IMR-90 (cell line): ENCODE measurements around the gene AKAP1. TPM values are rescaled to one million over a fixed set of nuclear protein-coding genes. Genes with fewer than 3 reads are reported as not detected.

ENCODE experiments used
- ATAC-seq: fragments of 200-7000 bp; cut with Tn5 transposase; 2 replicates; pipeline ENCODE4 v1.9.1; 2020; ENCODE audit warnings: low read depth, mild to moderate bottlenecking, moderate library complexity
- BruUV-seq: library from RNA; stranded (reverse); fragments of 400-500 nt; replicated peaks from 2 replicates; lab custom pipeline; 2021; lab: Mats Ljungman, UMichigan
- CTCF ChIA-PET: fragments of 300-600 bp; formaldehyde crosslinking; extraction: SDS; loops from one replicate; lab custom pipeline; 2021; ENCODE audit warnings: antibody characterized with exemption; lab: Yijun Ruan, JAX
- POLR2A ChIA-PET: fragments of 300-600 bp; sonication (Branson Sonifier 250); formaldehyde crosslinking; loops from one replicate; lab custom pipeline; 2022; ENCODE audit warnings: antibody characterized with exemption; ENCODE audit not compliant: unreplicated experiment; lab: Charles Lee
- DNase-seq: peaks from one replicate; pipeline ENCODE4 v3.0.0; 2013
- H2AFZ ChIP-seq: replicated peaks from 2 replicates; pipeline ENCODE3; 2013; ENCODE audit warnings: low read length, mild to moderate bottlenecking; ENCODE audit not compliant: poor library complexity
- H2AK5ac ChIP-seq: 2 replicates; pipeline ENCODE4 v1.6.1; 2013; ENCODE audit warnings: low read depth, low read length, inconsistent platforms
- H2AK9ac ChIP-seq: replicated peaks from 2 replicates; pipeline ENCODE3; 2013; ENCODE audit warnings: mild to moderate bottlenecking, low read depth, low read length, moderate library complexity; ENCODE audit not compliant: poor library complexity
- H2BK120ac ChIP-seq: 2 replicates; pipeline ENCODE4 v1.6.1; 2013; ENCODE audit warnings: low read depth, low read length, inconsistent platforms
- H2BK15ac ChIP-seq: 3 replicates; pipeline ENCODE4 v1.6.1; 2013; ENCODE audit warnings: low read depth, low read length, inconsistent platforms
- H2BK20ac ChIP-seq: 2 replicates; pipeline ENCODE4 v1.6.1; 2013; ENCODE audit warnings: low read depth, mild to moderate bottlenecking, inconsistent platforms, low read length, moderate library complexity
- H2BK5ac ChIP-seq: 2 replicates; pipeline ENCODE4 v1.6.1; 2013; ENCODE audit warnings: mild to moderate bottlenecking, low read depth, low read length, inconsistent platforms; ENCODE audit not compliant: poor library complexity, severe bottlenecking
- H3K14ac ChIP-seq: replicated peaks from 2 replicates; pipeline ENCODE4 v1.6.1; 2013; ENCODE audit warnings: low read depth, low read length, inconsistent platforms
- H3K18ac ChIP-seq: 2 replicates; pipeline ENCODE4 v1.6.1; 2013; ENCODE audit warnings: low read depth, low read length, control low read depth
- H3K23ac ChIP-seq: 2 replicates; pipeline ENCODE4 v1.6.1; 2013; ENCODE audit warnings: low read depth, low read length, inconsistent platforms
- H3K27ac ChIP-seq: 2 replicates; pipeline ENCODE4 v1.5.1; 2013; ENCODE audit warnings: mild to moderate bottlenecking, control low read depth, low read length; ENCODE audit not compliant: insufficient read depth
- H3K27me3 ChIP-seq: 2 replicates; pipeline ENCODE4 v1.6.1; 2013; ENCODE audit warnings: low read length; ENCODE audit not compliant: control insufficient read depth, insufficient read depth
- H3K36me3 ChIP-seq: 2 replicates; pipeline ENCODE4 v1.6.1; 2013; ENCODE audit warnings: low read length, mixed read lengths; ENCODE audit not compliant: control insufficient read depth, insufficient read depth
- H3K4ac ChIP-seq: 2 replicates; pipeline ENCODE4 v1.6.1; 2013; ENCODE audit warnings: low read depth, low read length, inconsistent platforms
- H3K4me1 ChIP-seq: 2 replicates; pipeline ENCODE4 v1.6.1; 2013; ENCODE audit warnings: low read length, mixed read lengths; ENCODE audit not compliant: control insufficient read depth, insufficient read depth
- H3K4me2 ChIP-seq: 2 replicates; pipeline ENCODE4 v1.6.1; 2013; ENCODE audit warnings: low read depth, mild to moderate bottlenecking, control low read depth, low read length, moderate library complexity
- H3K4me3 ChIP-seq: 2 replicates; pipeline ENCODE4 v1.5.1; 2013; ENCODE audit warnings: low read depth, mild to moderate bottlenecking, control low read depth, low read length, moderate library complexity; ENCODE audit not compliant: insufficient read depth
- H3K56ac ChIP-seq: 2 replicates; pipeline ENCODE4 v1.6.1; 2013; ENCODE audit warnings: low read length, inconsistent platforms; ENCODE audit not compliant: insufficient read depth; ENCODE audit errors: extremely low read depth
- H3K79me1 ChIP-seq, 2 experiments: 2 replicates each; pipeline ENCODE4 v1.6.1; 2013; ENCODE audit warnings: low read length in 2 of 2, inconsistent platforms in 1 of 2, low read depth in 1 of 2
- H3K9ac ChIP-seq: 2 replicates; pipeline ENCODE4 v1.6.1; 2013; ENCODE audit warnings: low read depth, low read length, control low read depth
- H3K9me1 ChIP-seq: 2 replicates; pipeline ENCODE4 v1.6.1; 2013; ENCODE audit warnings: low read length, inconsistent platforms; ENCODE audit not compliant: insufficient read depth
- H3K9me3 ChIP-seq: 2 replicates; pipeline ENCODE4 v1.6.1; 2013; ENCODE audit warnings: low read length; ENCODE audit not compliant: control insufficient read depth, insufficient read depth
- H4K20me1 ChIP-seq: 2 replicates; pipeline ENCODE4 v1.6.1; 2013; ENCODE audit warnings: low read length, inconsistent platforms; ENCODE audit not compliant: insufficient read depth
- H4K5ac ChIP-seq: 2 replicates; pipeline ENCODE4 v1.6.1; 2013; ENCODE audit warnings: mild to moderate bottlenecking, low read depth, low read length, control low read depth
- H4K8ac ChIP-seq, 2 experiments: 2 replicates each; pipeline ENCODE4 v1.6.1; 2013; ENCODE audit warnings: low read depth in 2 of 2, low read length in 2 of 2, control low read depth in 1 of 2, inconsistent platforms in 1 of 2
- H4K91ac ChIP-seq: 2 replicates; pipeline ENCODE4 v1.6.1; 2013; ENCODE audit warnings: low read depth, low read length, inconsistent platforms; ENCODE audit not compliant: insufficient read depth
- BHLHE40 ChIP-seq: fragments of 150-350 bp; IDR thresholded peaks from 2 replicates; pipeline ENCODE4 v1.6.1; 2016; ENCODE audit warnings: mild to moderate bottlenecking, low read depth, low read length
- CEBPB ChIP-seq: IDR thresholded peaks from 2 replicates; pipeline ENCODE4 v1.6.1; 2012; ENCODE audit warnings: low read depth, low read length, improper control_type of control experiment
- FOS ChIP-seq: fragments of 150-350 bp; IDR thresholded peaks from 2 replicates; pipeline ENCODE4 v1.6.1; 2016; ENCODE audit warnings: low read depth, low read length
- MAFK ChIP-seq: IDR thresholded peaks from 2 replicates; pipeline ENCODE4 v1.6.1; 2012; ENCODE audit warnings: low read depth, low read length, improper control_type of control experiment
- MAZ ChIP-seq: IDR thresholded peaks from 2 replicates; pipeline ENCODE4 v1.6.1; 2012; ENCODE audit warnings: low read depth, mild to moderate bottlenecking, low read length, improper control_type of control experiment, moderate library complexity, borderline replicate concordance
- MXI1 ChIP-seq: IDR thresholded peaks from 2 replicates; pipeline ENCODE4 v1.6.1; 2012; ENCODE audit warnings: low read depth, mild to moderate bottlenecking, low read length, moderate library complexity, borderline replicate concordance
- POLR2A ChIP-seq: IDR thresholded peaks from 2 replicates; pipeline ENCODE4 v1.6.1; 2012; ENCODE audit warnings: mild to moderate bottlenecking, low read depth, low read length
- RCOR1 ChIP-seq: IDR thresholded peaks from 2 replicates; pipeline ENCODE4 v1.6.1; 2012; ENCODE audit warnings: mild to moderate bottlenecking, low read length, improper control_type of control experiment; ENCODE audit not compliant: insufficient replicate concordance
- RFX5 ChIP-seq: IDR thresholded peaks from 2 replicates; pipeline ENCODE4 v1.8.0; 2012; ENCODE audit warnings: low read depth, mild to moderate bottlenecking, low read length, moderate library complexity
- SMC3 ChIP-seq: fragments of 150-350 bp; IDR thresholded peaks from 2 replicates; pipeline ENCODE4 v1.6.1; 2016; ENCODE audit warnings: low read depth, mild to moderate bottlenecking, antibody characterized with exemption, low read length, moderate library complexity
- WGBS, 2 experiments: methylation state at CpG; one replicate each; pipeline versions ENCODE4 v1.1.5 to v1.1.7; 2013; ENCODE audit warnings: missing lambda C conversion rate in 2 of 2; ENCODE audit not compliant: insufficient read length in 1 of 2; ENCODE audit errors: extremely low coverage in 2 of 2; 5-methylcytosine and 5-hydroxymethylcytosine counted together
- dilution Hi-C: fragments of 300-500 bp; cut with HindIII; formaldehyde crosslinking; loops from one replicate; pipeline ENCODE4 v1.14.3; 2018; ENCODE audit warnings: low sequenced_read_pairs; ENCODE audit not compliant: unreplicated experiment
- in situ Hi-C: fragments of 300-500 bp; cut with MboI; formaldehyde crosslinking; loops from 3 replicates; pipeline ENCODE4 v1.14.3; 2019; ENCODE audit warnings: low sequenced_read_pairs, inconsistent platforms, mixed read lengths
- intact Hi-C: fragments of 100-400 bp; cut with micrococcal nuclease; formaldehyde crosslinking; loops from 2 replicates; pipeline ENCODE4 v1.10.0; 2022
- polyA plus RNA-seq, 3 experiments: library from polyadenylated mRNA; depleted of rRNA; stranded (reverse); fragments of >200 nt; gene quantifications; 2 replicates each; pipeline ENCODE4 v1.2.3, GENCODE V29; 2012; ENCODE audit warnings: low replicate concordance in 1 of 3
- total RNA-seq: library from RNA; depleted of rRNA; stranded (reverse); fragments of >200 nt; gene quantifications from 2 replicates; pipeline ENCODE4 v1.2.3, GENCODE V29; 2012
- TF ChIP-seq, protein P1 (sequence below): fragments of 150-350 bp; IDR thresholded peaks from 2 replicates; pipeline ENCODE4 v1.6.1; 2017; ENCODE audit warnings: mild to moderate bottlenecking, antibody characterized with exemption, low read length, low read depth
- TF ChIP-seq, protein P2 (sequence below): conservative IDR thresholded peaks from 2 replicates; pipeline ENCODE4 v1.5.1; 2012; ENCODE audit warnings: mild to moderate bottlenecking, low read depth, low read length, improper control_type of control experiment
- TF ChIP-seq, protein P3 (sequence below): fragments of 150-350 bp; IDR thresholded peaks from 2 replicates; pipeline ENCODE4 v1.6.1; 2016; ENCODE audit warnings: low read depth, mild to moderate bottlenecking, low read length, moderate library complexity, borderline replicate concordance

Gene AKAP1
- total and polyA plus RNA-seq, 2 of the 4 experiments (the other 2 are of a cell fraction) = 10.2 to 17.4 TPM

DNA sequence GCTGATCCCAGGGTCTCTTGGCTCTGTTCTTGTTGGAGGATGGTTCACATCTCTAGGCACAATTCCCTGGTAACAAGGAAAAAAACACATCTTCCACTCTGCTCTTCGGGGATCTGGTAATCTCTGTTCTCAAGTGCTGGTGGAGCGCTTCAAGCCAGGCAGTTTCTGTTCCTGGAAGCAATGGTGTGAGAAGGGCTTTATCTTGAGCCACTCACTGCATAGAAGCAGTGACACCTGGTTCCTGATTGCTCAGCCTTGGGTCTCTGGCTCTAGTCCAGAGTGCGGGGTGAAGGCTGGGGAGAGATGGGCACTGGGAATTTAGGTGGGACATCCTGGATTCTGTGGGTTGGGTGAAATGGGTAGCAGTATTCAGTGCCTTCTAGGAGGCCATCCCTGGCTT lies 14.1 kb downstream of the AKAP1 start:
- H3K56ac ChIP-seq = no peak overlapping the region
- no peak overlapping the region for H2AK5ac ChIP-seq
- ChIA-PET POLR2A (no interaction called here), CTCF (no interaction called here)
- no peak overlapping the region for H2BK5ac ChIP-seq
- no peaks in the 10 kb centered on the region for H3K4me1 ChIP-seq
- H3K27ac ChIP-seq = no peak overlapping the region
- H2BK20ac ChIP-seq = no peak overlapping the region
- H2AFZ ChIP-seq = no peak overlapping the region
- intact Hi-C loops (no loop called here), dilution Hi-C loops (no loop called here), in situ Hi-C loops (no loop called here)
- no peak overlapping the region for H2BK120ac ChIP-seq
- ATAC-seq = no peak
- H4K5ac ChIP-seq = no peak overlapping the region
- no peaks in the 10 kb centered on the region for H3K36me3 ChIP-seq
- no peak overlapping the region for H2AK9ac ChIP-seq
- DNase-seq = no peak
- H4K91ac ChIP-seq = no peak overlapping the region
- H2BK15ac ChIP-seq = no peak overlapping the region
- peaks cover 4% of the 10 kb centered on the region; the same call in 1 of the 2 replicates for H3K9me1 ChIP-seq
- no TSS peak for BruUV-seq
- 92% methylated on average over 2 of the region's 3 CpGs; no CpG with 5 or more reads in 1 of the 2 experiments for WGBS, 2 experiments
- H3K9ac ChIP-seq = no peak overlapping the region
- H3K14ac ChIP-seq = no peak overlapping the region
- H4K8ac ChIP-seq = no peak overlapping the region
- peaks cover 6% of the 10 kb centered on the region for H4K20me1 ChIP-seq
- H3K27me3 ChIP-seq = no peaks in the 10 kb centered on the region
- H3K4me2 ChIP-seq = no peak overlapping the region
- H3K18ac ChIP-seq = no peak overlapping the region
- H3K4ac ChIP-seq = no peak overlapping the region
- no peak overlapping the region for H3K23ac ChIP-seq
- H3K79me1 ChIP-seq = peaks cover 10 to 11% of the 10 kb centered on the region in 2 experiments; a peak in 2 of 4 replicates
- no peaks in the 10 kb centered on the region for H3K9me3 ChIP-seq
- H3K4me3 ChIP-seq = no peak overlapping the region
- TF ChIP-seq SMC3 (no peak), RFX5 (no peak), FOS (no peak), RCOR1 (no peak), CEBPB (no peak), MAZ (no peak), MAFK (no peak), POLR2A (no peak), MXI1 (no peak), BHLHE40 (no peak)
- TF ChIP-seq, protein P1, sequence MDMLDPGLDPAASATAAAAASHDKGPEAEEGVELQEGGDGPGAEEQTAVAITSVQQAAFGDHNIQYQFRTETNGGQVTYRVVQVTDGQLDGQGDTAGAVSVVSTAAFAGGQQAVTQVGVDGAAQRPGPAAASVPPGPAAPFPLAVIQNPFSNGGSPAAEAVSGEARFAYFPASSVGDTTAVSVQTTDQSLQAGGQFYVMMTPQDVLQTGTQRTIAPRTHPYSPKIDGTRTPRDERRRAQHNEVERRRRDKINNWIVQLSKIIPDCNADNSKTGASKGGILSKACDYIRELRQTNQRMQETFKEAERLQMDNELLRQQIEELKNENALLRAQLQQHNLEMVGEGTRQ = no peak
- TF ChIP-seq, protein P2, sequence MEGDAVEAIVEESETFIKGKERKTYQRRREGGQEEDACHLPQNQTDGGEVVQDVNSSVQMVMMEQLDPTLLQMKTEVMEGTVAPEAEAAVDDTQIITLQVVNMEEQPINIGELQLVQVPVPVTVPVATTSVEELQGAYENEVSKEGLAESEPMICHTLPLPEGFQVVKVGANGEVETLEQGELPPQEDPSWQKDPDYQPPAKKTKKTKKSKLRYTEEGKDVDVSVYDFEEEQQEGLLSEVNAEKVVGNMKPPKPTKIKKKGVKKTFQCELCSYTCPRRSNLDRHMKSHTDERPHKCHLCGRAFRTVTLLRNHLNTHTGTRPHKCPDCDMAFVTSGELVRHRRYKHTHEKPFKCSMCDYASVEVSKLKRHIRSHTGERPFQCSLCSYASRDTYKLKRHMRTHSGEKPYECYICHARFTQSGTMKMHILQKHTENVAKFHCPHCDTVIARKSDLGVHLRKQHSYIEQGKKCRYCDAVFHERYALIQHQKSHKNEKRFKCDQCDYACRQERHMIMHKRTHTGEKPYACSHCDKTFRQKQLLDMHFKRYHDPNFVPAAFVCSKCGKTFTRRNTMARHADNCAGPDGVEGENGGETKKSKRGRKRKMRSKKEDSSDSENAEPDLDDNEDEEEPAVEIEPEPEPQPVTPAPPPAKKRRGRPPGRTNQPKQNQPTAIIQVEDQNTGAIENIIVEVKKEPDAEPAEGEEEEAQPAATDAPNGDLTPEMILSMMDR = no peak
- TF ChIP-seq, protein P3, sequence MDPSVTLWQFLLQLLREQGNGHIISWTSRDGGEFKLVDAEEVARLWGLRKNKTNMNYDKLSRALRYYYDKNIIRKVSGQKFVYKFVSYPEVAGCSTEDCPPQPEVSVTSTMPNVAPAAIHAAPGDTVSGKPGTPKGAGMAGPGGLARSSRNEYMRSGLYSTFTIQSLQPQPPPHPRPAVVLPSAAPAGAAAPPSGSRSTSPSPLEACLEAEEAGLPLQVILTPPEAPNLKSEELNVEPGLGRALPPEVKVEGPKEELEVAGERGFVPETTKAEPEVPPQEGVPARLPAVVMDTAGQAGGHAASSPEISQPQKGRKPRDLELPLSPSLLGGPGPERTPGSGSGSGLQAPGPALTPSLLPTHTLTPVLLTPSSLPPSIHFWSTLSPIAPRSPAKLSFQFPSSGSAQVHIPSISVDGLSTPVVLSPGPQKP = no peak
